Neural cell (in vitro differentiated cells): Measurements from ENCODE around the gene AEBP2. TPM values are rescaled to one million over a fixed set of nuclear protein-coding genes. Genes with fewer than 3 reads are reported as not detected.

Experiments used
- H2AFZ ChIP-seq: fragments of 200-600, 300-800 bp; sonication (generic), shearing (Covaris generic); 2 replicates; pipeline ENCODE4 v1.6.0; 2014; ENCODE audit warnings: low read depth, mild to moderate bottlenecking, antibody characterized with exemption, low read length, moderate library complexity
- H3F3A ChIP-seq: fragments of 200-600 bp; shearing (Covaris generic); 2 replicates; pipeline ENCODE4 v1.6.1; 2016; ENCODE audit warnings: mild to moderate bottlenecking, moderate library complexity, mixed read lengths, antibody characterized with exemption, low read length; ENCODE audit not compliant: insufficient read depth, poor library complexity, severe bottlenecking
- H3K27ac ChIP-seq: fragments of 200-600, 300-800 bp; sonication (generic), shearing (Covaris generic); 2 replicates; pipeline ENCODE4 v1.5.1; 2014; ENCODE audit warnings: mild to moderate bottlenecking, low read length, moderate library complexity
- H3K27me3 ChIP-seq: fragments of 300-800, 200-600 bp; sonication (generic), shearing (Covaris generic); 2 replicates; pipeline ENCODE4 v1.6.0; 2014; ENCODE audit warnings: mild to moderate bottlenecking, low read depth, low read length, moderate library complexity; ENCODE audit not compliant: insufficient read depth
- H3K36me3 ChIP-seq: fragments of 300-800, 200-600 bp; sonication (generic), shearing (Covaris generic); 2 replicates; pipeline ENCODE4 v1.5.1; 2014; ENCODE audit warnings: mild to moderate bottlenecking, antibody characterized with exemption, low read length, moderate library complexity; ENCODE audit not compliant: insufficient read depth
- H3K4me2 ChIP-seq: fragments of 300-800, 200-600 bp; sonication (generic), shearing (Covaris generic); 2 replicates; pipeline ENCODE4 v1.6.0; 2014; ENCODE audit warnings: mild to moderate bottlenecking, low read length
- H3K4me3 ChIP-seq: fragments of 300-800, 200-600 bp; sonication (generic), shearing (Covaris generic); 2 replicates; pipeline ENCODE4 v1.5.1; 2014; ENCODE audit warnings: mild to moderate bottlenecking, low read length, moderate library complexity
- H3K79me2 ChIP-seq: fragments of 200-600 bp; shearing (Covaris generic); replicated peaks from 2 replicates; pipeline ENCODE4 v1.6.0; 2014; ENCODE audit warnings: mild to moderate bottlenecking, low read length, moderate library complexity; ENCODE audit not compliant: insufficient read depth
- H3K9ac ChIP-seq: fragments of 300-800, 200-600 bp; sonication (generic), shearing (Covaris generic); 2 replicates; pipeline ENCODE4 v1.6.1; 2016; ENCODE audit warnings: mild to moderate bottlenecking, low read length, mixed read lengths
- H3K9me2 ChIP-seq: fragments of 200-600 bp; shearing (Covaris generic); 2 replicates; pipeline ENCODE4 v1.6.1; 2016; ENCODE audit warnings: mild to moderate bottlenecking, low read length, mixed read lengths; ENCODE audit not compliant: insufficient read depth
- H3K9me3 ChIP-seq: fragments of 200-600, 300-800 bp; sonication (generic), shearing (Covaris generic); 2 replicates; pipeline ENCODE4 v1.6.1; 2016; ENCODE audit warnings: mild to moderate bottlenecking, mixed run types, low read length, moderate library complexity, mixed read lengths
- H4K20me1 ChIP-seq: fragments of 200-600 bp; shearing (Covaris generic); 2 replicates; pipeline ENCODE4 v1.6.1; 2016; ENCODE audit warnings: mild to moderate bottlenecking, mixed run types; ENCODE audit not compliant: insufficient read depth
- EP300 ChIP-seq: fragments of 450-650 bp; conservative IDR thresholded peaks from 2 replicates; pipeline ENCODE4 v1.6.1; 2014; ENCODE audit warnings: antibody characterized with exemption, mild to moderate bottlenecking, moderate library complexity; ENCODE audit not compliant: poor library complexity, severe bottlenecking
- EZH2 ChIP-seq: fragments of 200-600, 300-800 bp; shearing (Covaris generic), sonication (generic); IDR thresholded peaks from 2 replicates; pipeline ENCODE4 v1.6.1; 2014; ENCODE audit warnings: antibody characterized with exemption, low read length, borderline replicate concordance, mild to moderate bottlenecking; ENCODE audit not compliant: insufficient read depth, poor library complexity, severe bottlenecking
- MXI1 ChIP-seq: fragments of 450-650 bp; conservative IDR thresholded peaks from 2 replicates; pipeline ENCODE4 v1.6.1; 2014; ENCODE audit warnings: antibody characterized with exemption, mild to moderate bottlenecking; ENCODE audit not compliant: poor library complexity, severe bottlenecking
- POLR2AphosphoS5 ChIP-seq: IDR thresholded peaks from 2 replicates; pipeline ENCODE4 v1.6.1; 2012
- RAD21 ChIP-seq: fragments of 450-650 bp; conservative IDR thresholded peaks from 2 replicates; pipeline ENCODE4 v1.6.1; 2014; ENCODE audit warnings: antibody characterized with exemption, mild to moderate bottlenecking, moderate library complexity
- SMC3 ChIP-seq: fragments of 450-650 bp; conservative IDR thresholded peaks from 2 replicates; pipeline ENCODE4 v1.6.1; 2014; ENCODE audit warnings: antibody characterized with exemption, mild to moderate bottlenecking, moderate library complexity; ENCODE audit not compliant: poor library complexity
- TAF1 ChIP-seq: IDR thresholded peaks from 2 replicates; pipeline ENCODE4 v1.6.1; 2012; ENCODE audit warnings: low read depth
- polyA plus RNA-seq: library from polyadenylated mRNA; depleted of rRNA; stranded (reverse); fragments of >200 nt; gene quantifications from 2 replicates; pipeline ENCODE4 v1.2.3, GENCODE V29; 2014
- TF ChIP-seq, protein P1 (sequence below): fragments of 450-650 bp; IDR thresholded peaks from 2 replicates; pipeline ENCODE4 v1.5.1; 2014; ENCODE audit warnings: antibody characterized with exemption, mild to moderate bottlenecking, moderate library complexity; ENCODE audit not compliant: poor library complexity, severe bottlenecking
- TF ChIP-seq, protein P2 (sequence below): IDR thresholded peaks from 2 replicates; pipeline ENCODE4 v1.6.1; 2012; ENCODE audit warnings: borderline replicate concordance

Gene AEBP2
- polyA plus RNA-seq, 1 donor from 2014 or later = 20.5 TPM

DNA sequence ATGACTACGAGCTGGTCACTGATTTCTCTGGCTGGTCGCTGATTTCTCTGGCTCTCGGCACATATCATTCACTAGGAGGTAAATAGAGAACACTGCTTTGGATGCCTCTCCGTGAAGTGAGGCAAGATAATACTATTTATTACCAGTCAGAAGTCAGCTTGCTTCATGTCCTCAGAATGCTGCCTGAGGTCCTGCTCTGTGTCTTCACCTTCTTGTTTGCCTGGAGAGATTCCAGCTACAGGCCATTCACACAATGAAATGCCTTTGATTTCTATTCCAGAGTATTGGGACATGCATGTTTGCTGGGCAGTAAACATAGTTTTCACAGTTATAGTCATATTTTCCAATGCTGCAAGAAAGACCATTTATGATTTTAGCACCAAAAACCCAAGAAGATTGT is 106.7 kb downstream of the AEBP2 start:
- no peaks in the 10 kb centered on the region for H4K20me1 ChIP-seq
- H3K4me3 ChIP-seq = no peak overlapping the region
- H3K36me3 ChIP-seq = no peaks in the 10 kb centered on the region
- H3K4me2 ChIP-seq = no peak overlapping the region
- H3K9me3 ChIP-seq = no peaks in the 10 kb centered on the region
- H3K27me3 ChIP-seq = no peaks in the 10 kb centered on the region
- no peak overlapping the region for H3K9ac ChIP-seq
- no peaks in the 10 kb centered on the region for H3F3A ChIP-seq
- H3K79me2 ChIP-seq = no peaks in the 10 kb centered on the region
- H3K9me2 ChIP-seq = no peaks in the 10 kb centered on the region
- no peak overlapping the region for H3K27ac ChIP-seq
- TF ChIP-seq MXI1 (no peak), RAD21 (no peak), EP300 (no peak), EZH2 (no peak), POLR2AphosphoS5 (no peak), SMC3 (no peak), TAF1 (no peak)
- TF ChIP-seq, protein P1, sequence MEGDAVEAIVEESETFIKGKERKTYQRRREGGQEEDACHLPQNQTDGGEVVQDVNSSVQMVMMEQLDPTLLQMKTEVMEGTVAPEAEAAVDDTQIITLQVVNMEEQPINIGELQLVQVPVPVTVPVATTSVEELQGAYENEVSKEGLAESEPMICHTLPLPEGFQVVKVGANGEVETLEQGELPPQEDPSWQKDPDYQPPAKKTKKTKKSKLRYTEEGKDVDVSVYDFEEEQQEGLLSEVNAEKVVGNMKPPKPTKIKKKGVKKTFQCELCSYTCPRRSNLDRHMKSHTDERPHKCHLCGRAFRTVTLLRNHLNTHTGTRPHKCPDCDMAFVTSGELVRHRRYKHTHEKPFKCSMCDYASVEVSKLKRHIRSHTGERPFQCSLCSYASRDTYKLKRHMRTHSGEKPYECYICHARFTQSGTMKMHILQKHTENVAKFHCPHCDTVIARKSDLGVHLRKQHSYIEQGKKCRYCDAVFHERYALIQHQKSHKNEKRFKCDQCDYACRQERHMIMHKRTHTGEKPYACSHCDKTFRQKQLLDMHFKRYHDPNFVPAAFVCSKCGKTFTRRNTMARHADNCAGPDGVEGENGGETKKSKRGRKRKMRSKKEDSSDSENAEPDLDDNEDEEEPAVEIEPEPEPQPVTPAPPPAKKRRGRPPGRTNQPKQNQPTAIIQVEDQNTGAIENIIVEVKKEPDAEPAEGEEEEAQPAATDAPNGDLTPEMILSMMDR = no peak
- no peak overlapping the region for H2AFZ ChIP-seq

DNA sequence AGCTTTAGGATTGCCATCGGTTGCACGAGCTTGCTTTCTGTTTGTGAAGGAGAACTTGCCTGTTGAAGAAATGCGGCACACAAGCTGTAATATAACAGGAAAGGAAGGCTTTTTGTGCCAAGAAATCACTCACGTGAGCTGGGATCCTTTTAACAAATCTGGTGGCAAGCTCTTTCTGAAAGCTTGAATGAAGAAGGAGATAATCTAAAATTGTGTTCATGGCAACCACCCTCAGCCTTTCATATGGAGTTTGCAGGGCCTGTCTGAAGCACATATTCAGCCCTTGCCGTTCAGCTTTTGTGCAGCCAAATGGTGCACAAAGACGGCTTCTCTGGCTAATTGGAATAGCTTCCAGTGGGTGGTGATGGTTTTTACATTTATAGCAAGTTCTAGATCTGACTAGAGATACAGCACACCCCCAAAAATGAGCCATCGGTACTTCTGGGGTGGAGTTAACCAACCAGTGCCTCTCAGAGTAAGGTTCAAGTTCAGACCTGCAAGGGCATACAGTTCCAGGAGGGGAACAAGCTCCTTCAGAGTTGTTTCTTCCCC is 107.4 kb downstream of the AEBP2 start:
- no peaks in the 10 kb centered on the region for H3K36me3 ChIP-seq
- H2AFZ ChIP-seq = no peak overlapping the region
- no peaks in the 10 kb centered on the region for H3K27me3 ChIP-seq
- no peak overlapping the region for H3K27ac ChIP-seq
- H3K4me3 ChIP-seq = no peak overlapping the region
- H3K79me2 ChIP-seq = no peaks in the 10 kb centered on the region
- no peak overlapping the region for H3K9ac ChIP-seq
- H3K9me2 ChIP-seq = no peaks in the 10 kb centered on the region
- no peaks in the 10 kb centered on the region for H3F3A ChIP-seq
- no peak overlapping the region for H3K4me2 ChIP-seq
- no peaks in the 10 kb centered on the region for H4K20me1 ChIP-seq
- H3K9me3 ChIP-seq = no peaks in the 10 kb centered on the region
- TF ChIP-seq SMC3 = no peak
- TF ChIP-seq TAF1 = no peak

DNA sequence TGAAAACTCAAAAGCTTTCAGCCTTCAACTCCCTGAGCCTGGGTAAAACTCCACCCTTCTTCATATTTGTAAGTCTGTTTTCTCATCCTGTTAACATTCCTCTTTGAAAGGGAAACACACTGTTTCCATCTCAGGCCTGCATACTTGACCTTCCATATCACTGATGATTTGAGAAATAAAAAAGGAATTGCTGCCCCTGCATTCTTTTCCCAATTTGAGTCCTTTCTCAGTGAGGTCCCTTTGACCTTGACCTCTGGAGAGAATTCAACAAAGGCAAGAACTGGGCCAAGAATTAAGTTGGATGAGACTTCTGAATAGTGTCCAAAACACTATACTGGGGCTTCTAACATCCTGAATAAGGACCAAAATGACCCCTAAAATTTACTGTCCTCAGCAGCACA is 108.0 kb downstream of the AEBP2 start:
- no peaks in the 10 kb centered on the region for H3K9me3 ChIP-seq
- H3K9me2 ChIP-seq = no peaks in the 10 kb centered on the region
- H3K27me3 ChIP-seq = no peaks in the 10 kb centered on the region
- no peak overlapping the region for H2AFZ ChIP-seq
- H3K4me3 ChIP-seq = no peak overlapping the region
- H3K27ac ChIP-seq = no peak overlapping the region
- H3K4me2 ChIP-seq = no peak overlapping the region
- H3K9ac ChIP-seq = no peak overlapping the region
- H3F3A ChIP-seq = no peaks in the 10 kb centered on the region
- no peaks in the 10 kb centered on the region for H3K79me2 ChIP-seq
- H3K36me3 ChIP-seq = no peaks in the 10 kb centered on the region
- no peak for TF ChIP-seq POLR2AphosphoS5
- TF ChIP-seq, protein P2, sequence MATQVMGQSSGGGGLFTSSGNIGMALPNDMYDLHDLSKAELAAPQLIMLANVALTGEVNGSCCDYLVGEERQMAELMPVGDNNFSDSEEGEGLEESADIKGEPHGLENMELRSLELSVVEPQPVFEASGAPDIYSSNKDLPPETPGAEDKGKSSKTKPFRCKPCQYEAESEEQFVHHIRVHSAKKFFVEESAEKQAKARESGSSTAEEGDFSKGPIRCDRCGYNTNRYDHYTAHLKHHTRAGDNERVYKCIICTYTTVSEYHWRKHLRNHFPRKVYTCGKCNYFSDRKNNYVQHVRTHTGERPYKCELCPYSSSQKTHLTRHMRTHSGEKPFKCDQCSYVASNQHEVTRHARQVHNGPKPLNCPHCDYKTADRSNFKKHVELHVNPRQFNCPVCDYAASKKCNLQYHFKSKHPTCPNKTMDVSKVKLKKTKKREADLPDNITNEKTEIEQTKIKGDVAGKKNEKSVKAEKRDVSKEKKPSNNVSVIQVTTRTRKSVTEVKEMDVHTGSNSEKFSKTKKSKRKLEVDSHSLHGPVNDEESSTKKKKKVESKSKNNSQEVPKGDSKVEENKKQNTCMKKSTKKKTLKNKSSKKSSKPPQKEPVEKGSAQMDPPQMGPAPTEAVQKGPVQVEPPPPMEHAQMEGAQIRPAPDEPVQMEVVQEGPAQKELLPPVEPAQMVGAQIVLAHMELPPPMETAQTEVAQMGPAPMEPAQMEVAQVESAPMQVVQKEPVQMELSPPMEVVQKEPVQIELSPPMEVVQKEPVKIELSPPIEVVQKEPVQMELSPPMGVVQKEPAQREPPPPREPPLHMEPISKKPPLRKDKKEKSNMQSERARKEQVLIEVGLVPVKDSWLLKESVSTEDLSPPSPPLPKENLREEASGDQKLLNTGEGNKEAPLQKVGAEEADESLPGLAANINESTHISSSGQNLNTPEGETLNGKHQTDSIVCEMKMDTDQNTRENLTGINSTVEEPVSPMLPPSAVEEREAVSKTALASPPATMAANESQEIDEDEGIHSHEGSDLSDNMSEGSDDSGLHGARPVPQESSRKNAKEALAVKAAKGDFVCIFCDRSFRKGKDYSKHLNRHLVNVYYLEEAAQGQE = no peak
- H4K20me1 ChIP-seq = no peaks in the 10 kb centered on the region
